SK-N-SH (cell line): Measurements from ENCODE around the gene OGDH.

Experiments used
- CTCF ChIP-seq: fragments of 200-600 bp; sonication (generic); IDR thresholded peaks from 2 replicates; pipeline ENCODE4 v1.6.1; 2017; ENCODE audit warnings: antibody characterized with exemption, mild to moderate bottlenecking, moderate library complexity
- EP300 ChIP-seq, 2 experiments: IDR thresholded peaks; 2 replicates each; pipeline versions ENCODE4 v1.4.0 to v1.6.1; 2012; ENCODE audit warnings: borderline replicate concordance in 1 of 2, low read depth in 1 of 2, low read length in 1 of 2
- EZH2phosphoT487 ChIP-seq: fragments of 200-600 bp; sonication (generic); IDR thresholded peaks from 2 replicates; pipeline ENCODE4 v1.6.1; 2017; ENCODE audit warnings: low read depth, mixed run types, mild to moderate bottlenecking, antibody characterized with exemption, moderate library complexity, borderline replicate concordance
- FOXJ3 ChIP-seq: sonication (generic); formaldehyde crosslinking; IDR thresholded peaks from 2 replicates; pipeline ENCODE4 v1.5.1; 2020; ENCODE audit warnings: mild to moderate bottlenecking, missing genetic modification reagents
- JUND ChIP-seq: IDR thresholded peaks from 2 replicates; pipeline ENCODE4 v1.4.0; 2012
- MAX ChIP-seq: IDR thresholded peaks from 2 replicates; pipeline ENCODE4 v1.4.0; 2012; ENCODE audit warnings: low read depth
- POLR2AphosphoS5 ChIP-seq: IDR thresholded peaks from 2 replicates; pipeline ENCODE4 v1.6.1; 2012; ENCODE audit warnings: low read depth, low read length
- RFX5 ChIP-seq: IDR thresholded peaks from 2 replicates; pipeline ENCODE4 v1.6.1; 2012; ENCODE audit warnings: mild to moderate bottlenecking, improper control_type of control experiment, low read length
- TEAD4 ChIP-seq: IDR thresholded peaks from 2 replicates; pipeline ENCODE4 v1.4.0; 2012; ENCODE audit warnings: mild to moderate bottlenecking, borderline replicate concordance; ENCODE audit not compliant: insufficient read depth
- USF1 ChIP-seq: IDR thresholded peaks from 2 replicates; pipeline ENCODE4 v1.4.0; 2012; ENCODE audit warnings: low read depth, borderline replicate concordance
- ZBTB33 ChIP-seq: IDR thresholded peaks from 2 replicates; pipeline ENCODE4 v1.4.0; 2012; ENCODE audit warnings: low read depth, borderline replicate concordance

- no peak for TF ChIP-seq RFX5
- no peak for TF ChIP-seq CTCF
- no peak for TF ChIP-seq MAX
- no peak for TF ChIP-seq POLR2AphosphoS5
- TF ChIP-seq JUND: no peak
- TF ChIP-seq TEAD4: no peak
- TF ChIP-seq EP300 (IDR thresholded peaks at IDR 0.05; ENCODE audit: borderline replicate concordance in 1 of 2, low read depth in 1 of 2, low read length in 1 of 2): no peak
- no peak for TF ChIP-seq USF1
- TF ChIP-seq ZBTB33: no peak
- no peak for TF ChIP-seq EZH2phosphoT487
- TF ChIP-seq FOXJ3 (CRISPR knock-in tag): no peak
Observed at GRCh38 chr7:44705434-44705833, 99.0 kb downstream of the OGDH start.
